ENCODE results near the gene SOCS7.
A peak's percentile ranks its signal among the peaks of the same experiment; 100 is the strongest.

SOCS7 gene

GRCh38 chr17:38426441-38426840 lies 74.8 kb downstream of the SOCS7 start:
- no peak for FAIRE-seq
- TF ChIP-seq TAF1 (IDR thresholded peaks at IDR 0.05; ENCODE audit: borderline replicate concordance, low read depth, low read length), result no peak
- TF ChIP-seq POLR2AphosphoS5 (IDR thresholded peaks at IDR 0.05; ENCODE audit: low read depth, low read length), result no peak
- TF ChIP-seq POLR2A (IDR thresholded peaks at IDR 0.05; ENCODE audit: low read depth, low read length), result no peak
- DNase-seq (ENCODE audit: insufficient read length), result no peak

DNA sequence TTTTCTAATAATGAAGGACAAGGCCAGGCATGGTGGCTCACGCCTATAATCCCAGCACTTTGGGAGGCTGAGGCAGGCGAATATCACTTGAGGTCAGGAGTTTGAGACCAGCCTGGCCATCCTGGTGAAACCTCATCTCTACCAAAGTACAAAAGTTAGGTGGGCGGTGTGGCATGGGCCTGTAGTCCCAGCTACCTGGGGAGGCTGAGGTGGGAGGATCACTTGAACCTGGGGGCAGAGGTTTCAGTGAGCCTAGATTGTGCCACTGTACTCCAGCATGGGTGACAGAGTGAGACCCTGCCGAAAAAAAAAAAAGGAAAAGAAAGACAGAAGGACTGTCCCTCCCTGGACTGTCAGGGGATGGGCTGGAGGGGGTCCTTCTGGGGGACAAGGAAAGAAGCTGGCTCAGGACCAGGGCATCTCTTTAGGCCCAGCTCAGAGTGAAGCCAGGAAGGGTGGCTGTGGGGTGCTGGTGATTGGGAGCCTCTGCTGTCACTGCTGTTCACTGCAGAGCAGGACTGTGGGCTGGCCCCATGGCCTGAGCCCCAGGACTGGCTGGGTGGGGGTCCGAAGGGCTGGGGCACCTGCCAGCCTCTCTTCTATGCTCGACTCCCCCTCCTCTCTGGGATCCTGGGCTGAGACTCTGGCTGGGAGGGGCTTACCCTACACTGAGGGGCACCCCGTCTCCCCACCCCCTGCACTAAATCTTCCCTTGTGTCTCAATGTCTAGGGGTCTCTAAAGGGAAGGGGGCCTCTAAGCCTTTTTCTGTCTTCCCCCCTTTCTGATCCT lies 75.7 kb downstream of the SOCS7 start:
- FAIRE-seq, result no peak
- DNase-seq (ENCODE audit: insufficient read length), result no peak
- TF ChIP-seq POLR2A (IDR thresholded peaks at IDR 0.05; ENCODE audit: low read depth, low read length), result no peak
- no peak for TF ChIP-seq POLR2AphosphoS5 (IDR thresholded peaks at IDR 0.05; ENCODE audit: low read depth, low read length)
- TF ChIP-seq TAF1 (IDR thresholded peaks at IDR 0.05; ENCODE audit: borderline replicate concordance, low read depth, low read length), result no peak

- no peak for TF ChIP-seq TAF1 (IDR thresholded peaks at IDR 0.05; ENCODE audit: borderline replicate concordance, low read depth, low read length)
- TF ChIP-seq POLR2AphosphoS5 (IDR thresholded peaks at IDR 0.05; ENCODE audit: low read depth, low read length), result no peak
- TF ChIP-seq POLR2A (IDR thresholded peaks at IDR 0.05; ENCODE audit: low read depth, low read length), result no peak
- peak; percentile 63 for DNase-seq (ENCODE audit: insufficient read length)
Measured at GRCh38 chr17:38428112-38428642, 76.5 kb downstream of the SOCS7 start, which contains the start of gene ARHGAP23. Gene ARHGAP23 (plus strand): TSS chr17:38428464. CDS start chr17:38428486, 22 bp downstream.

DNA sequence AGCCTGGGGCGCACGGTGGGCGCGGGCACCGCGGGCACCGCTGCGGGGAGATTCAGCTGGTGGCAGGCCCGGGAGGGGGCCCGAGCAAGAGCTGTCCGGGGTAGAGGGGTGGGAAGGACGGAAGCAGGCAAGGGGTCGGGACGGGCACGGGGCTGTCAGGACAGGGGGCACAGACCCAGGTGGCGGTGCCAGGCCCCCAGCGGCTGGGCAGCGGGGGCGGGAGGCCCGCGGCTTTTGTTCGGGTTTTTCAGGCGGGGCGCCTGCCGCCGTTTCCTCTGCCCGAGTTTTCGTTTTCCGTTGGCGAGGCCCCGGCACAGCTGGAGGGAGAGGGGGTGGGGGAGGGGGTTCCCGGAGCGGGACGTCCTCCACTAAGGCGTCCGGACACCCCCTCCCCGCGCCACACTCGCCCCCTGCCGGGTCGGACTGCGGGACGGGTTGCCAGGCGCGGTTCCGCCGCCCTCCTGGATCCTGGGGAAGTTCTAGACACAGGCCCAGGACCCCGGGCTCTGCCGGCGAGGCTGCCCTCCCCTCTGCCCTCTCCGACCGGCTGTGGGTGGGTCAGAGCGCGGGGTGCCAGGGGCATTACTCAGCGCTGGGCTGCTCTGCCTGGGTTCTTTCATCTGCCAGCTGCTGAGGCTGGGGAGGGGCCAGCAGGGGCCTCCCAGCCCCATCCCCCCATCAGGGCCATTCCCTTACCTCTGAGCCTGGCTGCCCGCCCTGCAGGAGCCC lies 77.2 kb downstream of the SOCS7 start:
- FAIRE-seq, result no peak

More at GRCh38 chr17:38428112-38428642, 76.5 kb downstream of the SOCS7 start, which contains the start of gene ARHGAP23:
- no peak for FAIRE-seq

GRCh38 chr17:38429476-38430100 lies 77.9 kb downstream of the SOCS7 start:
- FAIRE-seq (no peak), DNase-seq (ENCODE audit: insufficient read length) (no peak)
- TF ChIP-seq TAF1 (IDR thresholded peaks at IDR 0.05; ENCODE audit: borderline replicate concordance, low read depth, low read length), result no peak
- TF ChIP-seq POLR2AphosphoS5 (IDR thresholded peaks at IDR 0.05; ENCODE audit: low read depth, low read length), result no peak

More for the DNA sequence above, 77.2 kb downstream of the SOCS7 start:
- DNase-seq (ENCODE audit: insufficient read length), result no peak
- TF ChIP-seq POLR2AphosphoS5 (IDR thresholded peaks at IDR 0.05; ENCODE audit: low read depth, low read length) (no peak), TAF1 (IDR thresholded peaks at IDR 0.05; ENCODE audit: borderline replicate concordance, low read depth, low read length) (no peak), POLR2A (IDR thresholded peaks at IDR 0.05; ENCODE audit: low read depth, low read length) (no peak)

DNA sequence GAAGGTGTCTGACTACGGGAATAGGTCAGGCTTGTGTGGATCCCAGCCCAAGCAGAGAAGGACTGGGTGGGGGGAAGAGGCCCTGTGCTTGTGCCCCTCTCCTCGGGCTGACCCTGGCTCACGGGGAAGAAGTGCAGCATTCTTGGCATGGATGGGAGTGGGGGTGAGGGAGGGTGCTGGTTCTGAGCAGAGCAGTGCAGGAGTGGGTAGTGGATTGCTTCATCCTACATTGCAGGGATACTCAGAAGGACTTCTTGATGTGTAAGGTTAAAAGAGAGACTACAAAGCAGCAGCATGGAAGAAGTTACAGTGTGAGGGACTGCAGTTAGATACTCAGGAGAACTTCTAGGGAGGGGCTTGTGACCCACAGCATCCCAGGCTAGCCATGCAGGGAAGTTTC lies 78.7 kb downstream of the SOCS7 start:
- no peak for DNase-seq (ENCODE audit: insufficient read length)
- FAIRE-seq, result no peak

GRCh38 chr17:38430822-38431221 lies 79.2 kb downstream of the SOCS7 start:
- FAIRE-seq, result no peak
- TF ChIP-seq TAF1 (IDR thresholded peaks at IDR 0.05; ENCODE audit: borderline replicate concordance, low read depth, low read length) (no peak), POLR2A (IDR thresholded peaks at IDR 0.05; ENCODE audit: low read depth, low read length) (no peak), POLR2AphosphoS5 (IDR thresholded peaks at IDR 0.05; ENCODE audit: low read depth, low read length) (no peak)
- DNase-seq (ENCODE audit: insufficient read length), result no peak

More for the DNA sequence above, 78.7 kb downstream of the SOCS7 start:
- TF ChIP-seq POLR2A (IDR thresholded peaks at IDR 0.05; ENCODE audit: low read depth, low read length), result no peak
- TF ChIP-seq POLR2AphosphoS5 (IDR thresholded peaks at IDR 0.05; ENCODE audit: low read depth, low read length), result no peak
- TF ChIP-seq TAF1 (IDR thresholded peaks at IDR 0.05; ENCODE audit: borderline replicate concordance, low read depth, low read length), result no peak

DNA sequence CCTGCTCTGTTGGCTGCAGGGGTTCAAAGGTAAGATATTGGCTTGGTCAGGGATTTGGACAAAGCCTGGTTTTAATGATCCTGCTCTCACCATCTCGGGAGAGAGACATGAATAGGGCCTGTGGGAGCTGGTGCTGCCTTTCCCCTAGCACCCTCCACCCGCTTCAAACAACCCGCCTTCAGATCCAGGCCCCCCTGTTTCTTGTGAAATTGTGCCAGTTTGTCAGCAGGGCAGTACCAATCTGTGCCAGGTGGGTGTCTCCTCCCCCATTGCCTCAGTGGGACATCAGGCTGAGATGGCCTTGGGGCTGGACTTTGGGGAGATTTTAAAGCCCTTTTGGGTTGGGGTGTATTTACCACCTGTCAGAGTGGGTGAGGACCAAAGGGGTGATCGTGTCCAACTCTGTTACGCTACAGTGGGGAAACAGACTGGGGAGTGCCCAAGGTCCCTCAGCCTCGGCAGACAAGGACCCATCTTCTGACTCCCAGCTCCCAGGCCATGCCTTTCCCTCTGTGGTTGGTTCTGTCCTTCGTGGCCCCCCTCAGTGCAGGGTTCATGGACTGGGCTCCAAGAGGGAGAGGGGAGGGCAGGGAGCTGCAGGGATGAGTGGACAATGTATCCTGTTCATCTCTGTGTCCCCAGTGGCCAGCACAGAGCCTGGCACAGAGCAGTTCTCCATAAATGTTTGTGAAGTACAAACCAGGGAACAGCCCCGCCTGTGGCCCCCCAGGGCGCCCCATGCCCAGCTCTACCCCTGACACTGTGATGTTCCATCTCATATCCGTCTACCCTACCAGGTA lies 79.9 kb downstream of the SOCS7 start:
- DNase-seq (ENCODE audit: insufficient read length) (no peak), FAIRE-seq (no peak)
- TF ChIP-seq TAF1 (IDR thresholded peaks at IDR 0.05; ENCODE audit: borderline replicate concordance, low read depth, low read length), result no peak
- TF ChIP-seq POLR2A (IDR thresholded peaks at IDR 0.05; ENCODE audit: low read depth, low read length), result no peak
- no peak for TF ChIP-seq POLR2AphosphoS5 (IDR thresholded peaks at IDR 0.05; ENCODE audit: low read depth, low read length)

GRCh38 chr17:38434178-38434665 lies 82.6 kb downstream of the SOCS7 start:
- TF ChIP-seq POLR2A (IDR thresholded peaks at IDR 0.05; ENCODE audit: low read depth, low read length) (no peak), TAF1 (IDR thresholded peaks at IDR 0.05; ENCODE audit: borderline replicate concordance, low read depth, low read length) (no peak), POLR2AphosphoS5 (IDR thresholded peaks at IDR 0.05; ENCODE audit: low read depth, low read length) (no peak)
- DNase-seq (ENCODE audit: insufficient read length), result no peak
- no peak for FAIRE-seq

DNA sequence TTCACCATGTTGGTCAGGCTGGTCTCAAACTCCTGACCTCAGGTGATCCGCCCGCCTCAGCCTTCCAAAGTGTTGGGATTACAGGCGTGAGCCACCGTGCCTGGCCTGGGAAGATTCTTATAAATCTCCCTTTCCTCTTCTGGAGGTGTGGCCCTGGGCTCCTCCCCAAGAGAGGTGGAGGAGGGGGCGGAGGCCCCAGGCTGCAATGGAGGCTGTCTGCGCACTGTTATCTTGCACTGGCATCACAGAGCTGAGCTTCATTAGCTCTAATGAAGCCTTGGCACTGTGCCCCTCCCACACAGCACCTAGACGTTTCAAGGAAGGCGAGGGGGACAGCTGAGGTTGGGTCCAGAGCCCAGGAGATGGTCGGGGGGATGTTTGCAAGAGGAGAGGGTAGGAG lies 84.2 kb downstream of the SOCS7 start:
- no peak for DNase-seq (ENCODE audit: insufficient read length)
- FAIRE-seq, result no peak
- TF ChIP-seq POLR2AphosphoS5 (IDR thresholded peaks at IDR 0.05; ENCODE audit: low read depth, low read length) (no peak), POLR2A (IDR thresholded peaks at IDR 0.05; ENCODE audit: low read depth, low read length) (no peak), TAF1 (IDR thresholded peaks at IDR 0.05; ENCODE audit: borderline replicate concordance, low read depth, low read length) (no peak)
